H1 (cell line): Measurements from ENCODE around the gene ZFP57. TPM values are rescaled to one million over a fixed set of nuclear protein-coding genes. Genes with fewer than 3 reads are reported as not detected.

ENCODE experiments used
- BACH1 ChIP-seq: IDR thresholded peaks from 2 replicates; pipeline ENCODE4 v1.6.1; 2012; ENCODE audit warnings: low read length, improper control_type of control experiment
- CBX5 ChIP-seq: fragments of 300-800, 300-1000 bp; sonication (generic); IDR thresholded peaks from 2 replicates; pipeline ENCODE4 v1.7.1; 2016; ENCODE audit warnings: antibody characterized with exemption, low read length, low read depth
- GABPA ChIP-seq: IDR thresholded peaks from 2 replicates; pipeline ENCODE4 v1.6.1; 2011; ENCODE audit warnings: mild to moderate bottlenecking, low read length, moderate library complexity, borderline replicate concordance; ENCODE audit not compliant: insufficient read depth
- RNF2 ChIP-seq: fragments of 200-900, 300-1000 bp; sonication (generic); IDR thresholded peaks from 2 replicates; pipeline ENCODE4 v1.7.1; 2016; ENCODE audit warnings: borderline replicate concordance, low read depth, mild to moderate bottlenecking, antibody characterized with exemption, low read length; ENCODE audit not compliant: poor library complexity, severe bottlenecking; ENCODE audit errors: missing control alignments
- SRF ChIP-seq: IDR thresholded peaks from 2 replicates; pipeline ENCODE4 v1.6.1; 2011; ENCODE audit warnings: mild to moderate bottlenecking, low read depth, low read length, moderate library complexity
- polyA plus RNA-seq, 7 experiments: library from polyadenylated mRNA; depleted of rRNA in 3 of 7; stranded (reverse) in 5 of 7; unstranded in 2 of 7; fragments of >200 nt in 5 of 7; fragments of 200-250 nt in 2 of 7; gene quantifications; 1 replicate in 5 of 7; 2 replicates in 1 of 7; 4 replicates in 1 of 7; pipeline versions ENCODE4 v1.2.1 to v1.2.3, GENCODE V29; 2011 to 2013; ENCODE audit warnings: missing spikeins in 2 of 7, mixed read lengths in 2 of 7
- total RNA-seq: library from RNA; stranded (reverse); fragmentation: NEBNext Ultra II Directional; extraction: Animal tissue kit (Norgen Biotek cat#: 25700); gene quantifications from 2 replicates; pipeline ENCODE4 v1.2.1, GENCODE V29; 2021
- TF ChIP-seq, protein P1 (sequence below): fragments of 300-600 bp; sonication (generic); IDR thresholded peaks from 2 replicates; pipeline ENCODE4 v1.7.1; 2012; ENCODE audit warnings: low read length, moderate library complexity, mild to moderate bottlenecking, inconsistent platforms; ENCODE audit not compliant: insufficient replicate concordance

The ZFP57 gene
- total and polyA plus RNA-seq, 2 of the 8 experiments (the other 6 are each of a cell fraction or from before 2014, with no cell fraction given), result 0.85 to 1.2 TPM

GRCh38 chr6:29628419-29629281 lies 52.3 kb downstream of the ZFP57 start (continued):
- TF ChIP-seq, protein P1, sequence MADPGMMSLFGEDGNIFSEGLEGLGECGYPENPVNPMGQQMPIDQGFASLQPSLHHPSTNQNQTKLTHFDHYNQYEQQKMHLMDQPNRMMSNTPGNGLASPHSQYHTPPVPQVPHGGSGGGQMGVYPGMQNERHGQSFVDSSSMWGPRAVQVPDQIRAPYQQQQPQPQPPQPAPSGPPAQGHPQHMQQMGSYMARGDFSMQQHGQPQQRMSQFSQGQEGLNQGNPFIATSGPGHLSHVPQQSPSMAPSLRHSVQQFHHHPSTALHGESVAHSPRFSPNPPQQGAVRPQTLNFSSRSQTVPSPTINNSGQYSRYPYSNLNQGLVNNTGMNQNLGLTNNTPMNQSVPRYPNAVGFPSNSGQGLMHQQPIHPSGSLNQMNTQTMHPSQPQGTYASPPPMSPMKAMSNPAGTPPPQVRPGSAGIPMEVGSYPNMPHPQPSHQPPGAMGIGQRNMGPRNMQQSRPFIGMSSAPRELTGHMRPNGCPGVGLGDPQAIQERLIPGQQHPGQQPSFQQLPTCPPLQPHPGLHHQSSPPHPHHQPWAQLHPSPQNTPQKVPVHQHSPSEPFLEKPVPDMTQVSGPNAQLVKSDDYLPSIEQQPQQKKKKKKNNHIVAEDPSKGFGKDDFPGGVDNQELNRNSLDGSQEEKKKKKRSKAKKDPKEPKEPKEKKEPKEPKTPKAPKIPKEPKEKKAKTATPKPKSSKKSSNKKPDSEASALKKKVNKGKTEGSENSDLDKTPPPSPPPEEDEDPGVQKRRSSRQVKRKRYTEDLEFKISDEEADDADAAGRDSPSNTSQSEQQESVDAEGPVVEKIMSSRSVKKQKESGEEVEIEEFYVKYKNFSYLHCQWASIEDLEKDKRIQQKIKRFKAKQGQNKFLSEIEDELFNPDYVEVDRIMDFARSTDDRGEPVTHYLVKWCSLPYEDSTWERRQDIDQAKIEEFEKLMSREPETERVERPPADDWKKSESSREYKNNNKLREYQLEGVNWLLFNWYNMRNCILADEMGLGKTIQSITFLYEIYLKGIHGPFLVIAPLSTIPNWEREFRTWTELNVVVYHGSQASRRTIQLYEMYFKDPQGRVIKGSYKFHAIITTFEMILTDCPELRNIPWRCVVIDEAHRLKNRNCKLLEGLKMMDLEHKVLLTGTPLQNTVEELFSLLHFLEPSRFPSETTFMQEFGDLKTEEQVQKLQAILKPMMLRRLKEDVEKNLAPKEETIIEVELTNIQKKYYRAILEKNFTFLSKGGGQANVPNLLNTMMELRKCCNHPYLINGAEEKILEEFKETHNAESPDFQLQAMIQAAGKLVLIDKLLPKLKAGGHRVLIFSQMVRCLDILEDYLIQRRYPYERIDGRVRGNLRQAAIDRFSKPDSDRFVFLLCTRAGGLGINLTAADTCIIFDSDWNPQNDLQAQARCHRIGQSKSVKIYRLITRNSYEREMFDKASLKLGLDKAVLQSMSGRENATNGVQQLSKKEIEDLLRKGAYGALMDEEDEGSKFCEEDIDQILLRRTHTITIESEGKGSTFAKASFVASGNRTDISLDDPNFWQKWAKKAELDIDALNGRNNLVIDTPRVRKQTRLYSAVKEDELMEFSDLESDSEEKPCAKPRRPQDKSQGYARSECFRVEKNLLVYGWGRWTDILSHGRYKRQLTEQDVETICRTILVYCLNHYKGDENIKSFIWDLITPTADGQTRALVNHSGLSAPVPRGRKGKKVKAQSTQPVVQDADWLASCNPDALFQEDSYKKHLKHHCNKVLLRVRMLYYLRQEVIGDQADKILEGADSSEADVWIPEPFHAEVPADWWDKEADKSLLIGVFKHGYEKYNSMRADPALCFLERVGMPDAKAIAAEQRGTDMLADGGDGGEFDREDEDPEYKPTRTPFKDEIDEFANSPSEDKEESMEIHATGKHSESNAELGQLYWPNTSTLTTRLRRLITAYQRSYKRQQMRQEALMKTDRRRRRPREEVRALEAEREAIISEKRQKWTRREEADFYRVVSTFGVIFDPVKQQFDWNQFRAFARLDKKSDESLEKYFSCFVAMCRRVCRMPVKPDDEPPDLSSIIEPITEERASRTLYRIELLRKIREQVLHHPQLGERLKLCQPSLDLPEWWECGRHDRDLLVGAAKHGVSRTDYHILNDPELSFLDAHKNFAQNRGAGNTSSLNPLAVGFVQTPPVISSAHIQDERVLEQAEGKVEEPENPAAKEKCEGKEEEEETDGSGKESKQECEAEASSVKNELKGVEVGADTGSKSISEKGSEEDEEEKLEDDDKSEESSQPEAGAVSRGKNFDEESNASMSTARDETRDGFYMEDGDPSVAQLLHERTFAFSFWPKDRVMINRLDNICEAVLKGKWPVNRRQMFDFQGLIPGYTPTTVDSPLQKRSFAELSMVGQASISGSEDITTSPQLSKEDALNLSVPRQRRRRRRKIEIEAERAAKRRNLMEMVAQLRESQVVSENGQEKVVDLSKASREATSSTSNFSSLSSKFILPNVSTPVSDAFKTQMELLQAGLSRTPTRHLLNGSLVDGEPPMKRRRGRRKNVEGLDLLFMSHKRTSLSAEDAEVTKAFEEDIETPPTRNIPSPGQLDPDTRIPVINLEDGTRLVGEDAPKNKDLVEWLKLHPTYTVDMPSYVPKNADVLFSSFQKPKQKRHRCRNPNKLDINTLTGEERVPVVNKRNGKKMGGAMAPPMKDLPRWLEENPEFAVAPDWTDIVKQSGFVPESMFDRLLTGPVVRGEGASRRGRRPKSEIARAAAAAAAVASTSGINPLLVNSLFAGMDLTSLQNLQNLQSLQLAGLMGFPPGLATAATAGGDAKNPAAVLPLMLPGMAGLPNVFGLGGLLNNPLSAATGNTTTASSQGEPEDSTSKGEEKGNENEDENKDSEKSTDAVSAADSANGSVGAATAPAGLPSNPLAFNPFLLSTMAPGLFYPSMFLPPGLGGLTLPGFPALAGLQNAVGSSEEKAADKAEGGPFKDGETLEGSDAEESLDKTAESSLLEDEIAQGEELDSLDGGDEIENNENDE, result no peak
- TF ChIP-seq CBX5, result no peak
- no peak for TF ChIP-seq RNF2
- no peak for TF ChIP-seq GABPA
- no peak for TF ChIP-seq SRF
- peak; percentile 44; the same call in 1 of the 2 replicates for TF ChIP-seq BACH1
